SK-N-MC (cell line): ENCODE data around the gene TLE7.

Experiments
- EZH2 ChIP-seq: fragments of 200-600 bp; sonication (generic); IDR thresholded peaks from one replicate; pipeline ENCODE4 v1.6.1; 2017; ENCODE audit warnings: antibody characterized with exemption
- FOXP2 ChIP-seq: optimal IDR thresholded peaks from 2 replicates; pipeline ENCODE3; 2011; ENCODE audit warnings: mild to moderate bottlenecking, moderate library complexity; ENCODE audit not compliant: insufficient read depth; ENCODE audit errors: extremely low read length, control extremely low read depth
- POLR2AphosphoS5 ChIP-seq: IDR thresholded peaks from 2 replicates; pipeline ENCODE4 v1.6.1; 2012; ENCODE audit warnings: mild to moderate bottlenecking, low read depth, low read length, borderline replicate concordance

GRCh38 chr16:71474864-71475263 is 33.0 kb upstream of the TLE7 start:
- TF ChIP-seq POLR2AphosphoS5, result no peak
- no peak for TF ChIP-seq EZH2
- no peak for TF ChIP-seq FOXP2
